ENCODE data around the gene TMOD3. TPM values are rescaled to one million over a fixed set of nuclear protein-coding genes. Genes with fewer than 3 reads are reported as not detected.

The TMOD3 gene
- total RNA-seq, 1 donor from 2014 or later: 34.5 TPM

DNA sequence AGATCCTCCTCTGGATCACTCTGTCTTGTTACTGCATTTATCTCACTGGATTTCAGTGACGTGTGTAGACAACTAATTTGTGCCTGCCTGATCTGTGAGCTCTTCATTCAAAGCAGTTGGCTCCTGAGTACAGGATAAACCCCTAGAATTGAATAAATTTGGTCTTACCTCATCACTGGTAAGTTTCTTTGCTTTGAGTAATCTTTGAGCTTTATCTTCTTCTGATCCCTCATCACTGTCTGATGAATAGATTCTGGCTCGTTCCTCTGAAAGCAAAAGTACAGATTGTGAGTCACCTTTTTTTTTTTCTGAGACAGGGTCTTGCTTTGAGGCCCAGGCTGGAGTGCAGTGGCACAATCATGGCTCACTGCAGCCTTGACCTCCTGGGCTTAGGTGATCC is 117.7 kb downstream of the TMOD3 start:
- Histone ChIP-seq H3K27me3 (ENCODE audit: control insufficient read depth, insufficient read depth, low read length) (no peaks in the 10 kb centered on the region), H3K36me3 (ENCODE audit: control insufficient read depth, insufficient read depth, low read length) (peaks cover 7% of the 10 kb centered on the region), H3K4me3 (ENCODE audit: low read depth, low read length) (no peak overlapping the region)
- DNase-seq (ENCODE audit: low read depth): no peak
- TF ChIP-seq, protein P1, sequence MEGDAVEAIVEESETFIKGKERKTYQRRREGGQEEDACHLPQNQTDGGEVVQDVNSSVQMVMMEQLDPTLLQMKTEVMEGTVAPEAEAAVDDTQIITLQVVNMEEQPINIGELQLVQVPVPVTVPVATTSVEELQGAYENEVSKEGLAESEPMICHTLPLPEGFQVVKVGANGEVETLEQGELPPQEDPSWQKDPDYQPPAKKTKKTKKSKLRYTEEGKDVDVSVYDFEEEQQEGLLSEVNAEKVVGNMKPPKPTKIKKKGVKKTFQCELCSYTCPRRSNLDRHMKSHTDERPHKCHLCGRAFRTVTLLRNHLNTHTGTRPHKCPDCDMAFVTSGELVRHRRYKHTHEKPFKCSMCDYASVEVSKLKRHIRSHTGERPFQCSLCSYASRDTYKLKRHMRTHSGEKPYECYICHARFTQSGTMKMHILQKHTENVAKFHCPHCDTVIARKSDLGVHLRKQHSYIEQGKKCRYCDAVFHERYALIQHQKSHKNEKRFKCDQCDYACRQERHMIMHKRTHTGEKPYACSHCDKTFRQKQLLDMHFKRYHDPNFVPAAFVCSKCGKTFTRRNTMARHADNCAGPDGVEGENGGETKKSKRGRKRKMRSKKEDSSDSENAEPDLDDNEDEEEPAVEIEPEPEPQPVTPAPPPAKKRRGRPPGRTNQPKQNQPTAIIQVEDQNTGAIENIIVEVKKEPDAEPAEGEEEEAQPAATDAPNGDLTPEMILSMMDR (IDR thresholded peaks at IDR 0.05; ENCODE audit: insufficient read depth, low read length, poor library complexity, severe bottlenecking): no peak

DNA sequence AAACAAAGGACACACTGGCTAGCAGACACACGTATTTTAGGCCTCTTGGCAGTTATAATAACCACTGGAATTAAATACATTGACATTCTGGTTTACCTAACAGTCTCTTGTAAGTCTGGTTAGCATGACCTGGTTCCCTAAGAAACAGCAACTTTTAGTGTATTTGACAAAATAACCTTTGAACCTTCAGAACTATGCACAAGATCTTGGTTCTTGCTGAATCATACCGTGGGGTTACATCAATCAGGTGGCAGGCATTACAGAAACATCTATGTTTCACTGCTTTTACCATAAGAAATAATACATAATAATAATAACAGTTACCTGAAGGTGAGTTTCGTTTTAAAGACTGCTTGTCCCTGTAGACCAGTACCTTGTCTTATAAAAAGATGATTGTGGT is 123.4 kb downstream of the TMOD3 start:
- no peak overlapping the region for H3K4me3 ChIP-seq (ENCODE audit: low read depth, low read length)
- no peaks in the 10 kb centered on the region for H3K27me3 ChIP-seq (ENCODE audit: control insufficient read depth, insufficient read depth, low read length)
- TF ChIP-seq, protein P1 (IDR thresholded peaks at IDR 0.05; ENCODE audit: insufficient read depth, low read length, poor library complexity, severe bottlenecking): no peak
- DNase-seq (ENCODE audit: low read depth): no peak
- H3K36me3 ChIP-seq (ENCODE audit: control insufficient read depth, insufficient read depth, low read length): peaks cover 7% of the 10 kb centered on the region

DNA sequence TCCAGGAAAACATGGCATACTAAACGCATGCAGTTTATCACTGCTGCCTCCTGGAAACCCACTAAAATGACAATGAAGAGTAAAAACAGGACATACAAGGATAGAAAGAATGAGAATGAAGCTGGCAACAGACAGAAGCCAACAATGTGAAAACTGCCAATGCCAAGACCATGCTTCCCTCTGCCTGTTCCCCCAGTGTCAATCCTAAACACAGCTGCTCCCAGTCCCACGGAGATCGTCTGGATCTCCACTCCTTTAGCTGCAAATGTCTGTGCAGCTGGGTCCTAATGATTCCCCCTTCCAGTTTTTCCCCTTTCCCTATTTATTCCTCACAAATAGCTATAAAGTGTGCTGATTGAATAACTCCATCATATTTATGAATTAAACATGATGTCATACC is 126.1 kb downstream of the TMOD3 start:
- Histone ChIP-seq H3K4me3 (ENCODE audit: low read depth, low read length) (no peak overlapping the region), H3K27me3 (ENCODE audit: control insufficient read depth, insufficient read depth, low read length) (no peaks in the 10 kb centered on the region), H3K36me3 (ENCODE audit: control insufficient read depth, insufficient read depth, low read length) (peaks cover 2% of the 10 kb centered on the region)
- no peak for DNase-seq (ENCODE audit: low read depth)
- TF ChIP-seq, protein P1 (IDR thresholded peaks at IDR 0.05; ENCODE audit: insufficient read depth, low read length, poor library complexity, severe bottlenecking): no peak

Other genes starting within 250 kb of the TMOD3 start
- 14.2 and 31.7 TPM in 2 replicates for gene DMXL2, start 206.9 kb upstream of the TMOD3 start, total RNA-seq
- 0.04 and 0.14 TPM in 2 replicates for gene SCG3, start 148.2 kb upstream of the TMOD3 start, total RNA-seq
- gene LYSMD2, start 92.0 kb upstream of the TMOD3 start, total RNA-seq: 7.1 and 7.7 TPM in 2 replicates
- 4.1 and 5.5 TPM in 2 replicates for gene TMOD2, start 78.1 kb upstream of the TMOD3 start, total RNA-seq
- gene LEO1, start 142.1 kb downstream of the TMOD3 start, total RNA-seq: 17.0 and 19.9 TPM in 2 replicates
- 56.4 and 67.2 TPM in 2 replicates for gene MAPK6, start 189.6 kb downstream of the TMOD3 start, total RNA-seq